Esophagus muscularis mucosa (tissue), 3 donors: ENCODE data around the gene ADPGK.

Experiments
- CTCF ChIP-seq, 3 experiments: fragments of 200-600 bp in 2 of 3; fragments of 450-650 bp in 1 of 3; sonication (generic) in 2 of 3; IDR thresholded peaks; one replicate each; pipeline ENCODE4 v1.5.1; 2017 to 2019; ENCODE audit warnings: antibody characterized with exemption in 3 of 3, mild to moderate bottlenecking in 2 of 3, moderate library complexity in 1 of 3
- EP300 ChIP-seq: sonication (generic); formaldehyde crosslinking; IDR thresholded peaks from one replicate; pipeline ENCODE4 v1.6.1; 2017; ENCODE audit warnings: antibody characterized with exemption

- TF ChIP-seq CTCF (IDR thresholded peaks at IDR 0.05): no peak
- no peak for TF ChIP-seq EP300
These were observed 18.9 kb downstream of the ADPGK start for GRCh38 chr15:72764656-72765055.
